ENCODE measurements around the gene ANKRD27.

DNA sequence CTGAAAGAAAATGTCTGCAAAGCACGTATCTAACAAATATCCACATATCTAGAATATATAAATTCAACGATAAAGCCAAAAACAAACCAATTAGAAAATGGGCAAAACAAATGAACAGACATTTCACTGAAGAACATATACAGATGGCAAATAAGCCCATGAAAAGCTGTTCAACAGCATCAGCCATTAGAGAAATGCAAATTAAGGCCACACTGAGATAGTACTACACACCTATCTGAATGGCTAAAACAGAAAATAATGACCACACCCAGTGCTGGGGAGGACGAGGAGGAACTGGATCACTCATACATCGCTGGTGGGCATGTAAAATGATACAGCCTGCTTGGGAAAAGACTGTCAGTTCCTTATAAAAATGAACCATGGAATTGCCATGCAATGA lies 62.0 kb downstream of the ANKRD27 start:
- TF ChIP-seq, protein P1, sequence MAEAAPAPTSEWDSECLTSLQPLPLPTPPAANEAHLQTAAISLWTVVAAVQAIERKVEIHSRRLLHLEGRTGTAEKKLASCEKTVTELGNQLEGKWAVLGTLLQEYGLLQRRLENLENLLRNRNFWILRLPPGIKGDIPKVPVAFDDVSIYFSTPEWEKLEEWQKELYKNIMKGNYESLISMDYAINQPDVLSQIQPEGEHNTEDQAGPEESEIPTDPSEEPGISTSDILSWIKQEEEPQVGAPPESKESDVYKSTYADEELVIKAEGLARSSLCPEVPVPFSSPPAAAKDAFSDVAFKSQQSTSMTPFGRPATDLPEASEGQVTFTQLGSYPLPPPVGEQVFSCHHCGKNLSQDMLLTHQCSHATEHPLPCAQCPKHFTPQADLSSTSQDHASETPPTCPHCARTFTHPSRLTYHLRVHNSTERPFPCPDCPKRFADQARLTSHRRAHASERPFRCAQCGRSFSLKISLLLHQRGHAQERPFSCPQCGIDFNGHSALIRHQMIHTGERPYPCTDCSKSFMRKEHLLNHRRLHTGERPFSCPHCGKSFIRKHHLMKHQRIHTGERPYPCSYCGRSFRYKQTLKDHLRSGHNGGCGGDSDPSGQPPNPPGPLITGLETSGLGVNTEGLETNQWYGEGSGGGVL (tag by site-specific recombination; IDR thresholded peaks at IDR 0.05) = no peak
- peak; percentile 96 for TF ChIP-seq ZNF664 (tag by site-specific recombination; IDR thresholded peaks at IDR 0.05)
- TF ChIP-seq ELK4 (IDR thresholded peaks at IDR 0.05; ENCODE audit: borderline replicate concordance, low read depth, low read length) = no peak
- TF ChIP-seq CTCF (tag by site-specific recombination; IDR thresholded peaks at IDR 0.05) = no peak
- no peak for TF ChIP-seq ZNF610 (tag by site-specific recombination; IDR thresholded peaks at IDR 0.05; ENCODE audit: borderline replicate concordance)
- TF ChIP-seq PRDM1 (tag by site-specific recombination; IDR thresholded peaks at IDR 0.05) = no peak
- no peak for TF ChIP-seq ZNF768 (tag by site-specific recombination; IDR thresholded peaks at IDR 0.05)
- no peak for TF ChIP-seq SP2 (tag by site-specific recombination; IDR thresholded peaks at IDR 0.05)
- no peak for TF ChIP-seq ZNF510 (tag by site-specific recombination; IDR thresholded peaks at IDR 0.05; ENCODE audit: insufficient replicate concordance)
- no peak for TF ChIP-seq ZNF48 (tag by site-specific recombination; IDR thresholded peaks at IDR 0.05)

All from HEK293 (cell line).